WTC11 (cell line): ENCODE measurements around the gene ST8SIA6. TPM values are rescaled to one million over a fixed set of nuclear protein-coding genes. Genes with fewer than 3 reads are reported as not detected.
"Not testable (repeated sequence)": the region's sequence is repeated elsewhere in the genome, so short reads cannot be mapped to it uniquely, and the experiment has no call there.

Experiments
- ATAC-seq: fragments of 200-7000 bp; cut with Tn5 transposase; 2 replicates; pipeline ENCODE4 v1.10.0; 2021; ENCODE audit warnings: mild to moderate bottlenecking, moderate library complexity
- CTCF ChIA-PET: fragments of 300-600 bp; sonication (Branson Sonifier 250); formaldehyde crosslinking; loops from one replicate; lab custom pipeline; 2021; ENCODE audit warnings: antibody characterized with exemption; lab: Charles Lee
- POLR2A ChIA-PET: fragments of 350-600 bp; sonication (Branson Sonifier 250); formaldehyde crosslinking; loops from one replicate; lab custom pipeline; 2021; ENCODE audit warnings: antibody characterized with exemption; lab: Charles Lee
- DNase-seq: peaks from one replicate; pipeline ENCODE4 v3.0.0; 2021; ENCODE audit warnings: low spot score
- H3K27ac Mint-ChIP-seq: 2 replicates; pipeline ENCODE4 v1.8.0; 2021; ENCODE audit warnings: mixed read lengths
- H3K27me3 Mint-ChIP-seq: 2 replicates; pipeline ENCODE4 v1.8.0; 2021; ENCODE audit warnings: low read depth, mild to moderate bottlenecking, moderate library complexity, mixed read lengths
- H3K36me3 Mint-ChIP-seq: 2 replicates; pipeline ENCODE4 v1.8.0; 2021; ENCODE audit warnings: mixed read lengths
- H3K4me1 Mint-ChIP-seq: 2 replicates; pipeline ENCODE4 v1.8.0; 2022; ENCODE audit warnings: mixed read lengths
- H3K4me3 Mint-ChIP-seq: 2 replicates; pipeline ENCODE4 v1.8.0; 2021; ENCODE audit warnings: mild to moderate bottlenecking, moderate library complexity, mixed read lengths
- H3K9me3 Mint-ChIP-seq: 2 replicates; pipeline ENCODE4 v1.8.0; 2021; ENCODE audit warnings: mixed read lengths
- AR ChIP-seq: fragments of 250-450 bp; sonication (Bioruptor Pico); IDR thresholded peaks from 2 replicates; pipeline ENCODE4 v1.9.0; 2021; ENCODE audit warnings: mild to moderate bottlenecking
- CDX4 ChIP-seq: fragments of 250-450 bp; sonication (Bioruptor Pico); IDR thresholded peaks from 2 replicates; pipeline ENCODE4 v1.9.0; 2021; ENCODE audit warnings: moderate library complexity, mild to moderate bottlenecking, inconsistent platforms, borderline replicate concordance
- CREB1 ChIP-seq: sonication (generic); formaldehyde crosslinking; IDR thresholded peaks from 2 replicates; pipeline ENCODE4 v1.8.0; 2023; ENCODE audit warnings: mild to moderate bottlenecking, missing genetic modification reagents
- CREM ChIP-seq: sonication (generic); formaldehyde crosslinking; IDR thresholded peaks from 2 replicates; pipeline ENCODE4 v1.8.1; 2022; ENCODE audit warnings: mild to moderate bottlenecking, missing genetic modification reagents, moderate library complexity
- E2F4 ChIP-seq: sonication (generic); formaldehyde crosslinking; IDR thresholded peaks from 2 replicates; pipeline ENCODE4 v1.8.1; 2022; ENCODE audit warnings: low read depth, mild to moderate bottlenecking, moderate library complexity, missing genetic modification reagents, borderline replicate concordance
- ELF4 ChIP-seq: sonication (generic); formaldehyde crosslinking; IDR thresholded peaks from 2 replicates; pipeline ENCODE4 v1.8.1; 2022; ENCODE audit warnings: low read depth, mild to moderate bottlenecking, moderate library complexity, missing genetic modification reagents
- FOXK1 ChIP-seq: sonication (generic); formaldehyde crosslinking; IDR thresholded peaks from 2 replicates; pipeline ENCODE4 v1.8.0; 2022; ENCODE audit warnings: mild to moderate bottlenecking, moderate library complexity, missing genetic modification reagents
- GRHL2 ChIP-seq: fragments of 250-450 bp; sonication (Bioruptor Pico); IDR thresholded peaks from 2 replicates; pipeline ENCODE4 v1.8.0; 2022; ENCODE audit warnings: mild to moderate bottlenecking, moderate library complexity; ENCODE audit not compliant: insufficient replicate concordance, severe bottlenecking
- MYBL2 ChIP-seq: sonication (generic); formaldehyde crosslinking; IDR thresholded peaks from 2 replicates; pipeline ENCODE4 v1.8.1; 2023; ENCODE audit warnings: mild to moderate bottlenecking, moderate library complexity, missing genetic modification reagents
- NFE2L1 ChIP-seq: sonication (generic); formaldehyde crosslinking; IDR thresholded peaks from 2 replicates; pipeline ENCODE4 v1.8.1; 2023; ENCODE audit warnings: missing genetic modification reagents
- NR1H2 ChIP-seq: sonication (generic); formaldehyde crosslinking; IDR thresholded peaks from 2 replicates; pipeline ENCODE4 v1.9.0; 2021; ENCODE audit warnings: mild to moderate bottlenecking, moderate library complexity, missing genetic modification reagents
- NR3C1 ChIP-seq: sonication (generic); formaldehyde crosslinking; conservative IDR thresholded peaks from 2 replicates; pipeline ENCODE4 v1.8.1; 2023; ENCODE audit warnings: low read depth, mild to moderate bottlenecking, missing genetic modification reagents
- PREB ChIP-seq: sonication (generic); formaldehyde crosslinking; IDR thresholded peaks from 2 replicates; pipeline ENCODE4 v1.8.1; 2022; ENCODE audit warnings: mild to moderate bottlenecking, missing genetic modification reagents, moderate library complexity, borderline replicate concordance
- PRRX2 ChIP-seq: fragments of 250-450 bp; sonication (Bioruptor Pico); IDR thresholded peaks from 2 replicates; pipeline ENCODE4 v1.8.0; 2021; ENCODE audit warnings: mild to moderate bottlenecking
- TCF7 ChIP-seq: sonication (generic); formaldehyde crosslinking; IDR thresholded peaks from 2 replicates; pipeline ENCODE4 v1.8.0; 2022; ENCODE audit warnings: mild to moderate bottlenecking, low read depth, missing genetic modification reagents, moderate library complexity
- USF1 ChIP-seq: sonication (generic); formaldehyde crosslinking; IDR thresholded peaks from 2 replicates; pipeline ENCODE4 v1.8.0; 2022; ENCODE audit warnings: mild to moderate bottlenecking, missing genetic modification reagents
- ZNF138 ChIP-seq: sonication (generic); formaldehyde crosslinking; conservative IDR thresholded peaks from 2 replicates; pipeline ENCODE4 v1.8.1; 2022; ENCODE audit warnings: mild to moderate bottlenecking, moderate library complexity, missing genetic modification reagents
- ZNF232 ChIP-seq: sonication (generic); formaldehyde crosslinking; IDR thresholded peaks from 2 replicates; pipeline ENCODE4 v1.8.0; 2022; ENCODE audit warnings: mild to moderate bottlenecking, missing genetic modification reagents
- ZNF263 ChIP-seq: sonication (generic); formaldehyde crosslinking; IDR thresholded peaks from 2 replicates; pipeline ENCODE4 v1.8.1; 2022; ENCODE audit warnings: low read depth, mild to moderate bottlenecking, moderate library complexity, missing genetic modification reagents
- ZNF416 ChIP-seq: fragments of 250-450 bp; sonication (Bioruptor Pico); IDR thresholded peaks from 2 replicates; pipeline ENCODE4 v1.9.0; 2021; ENCODE audit warnings: mild to moderate bottlenecking, inconsistent platforms
- ZSCAN18 ChIP-seq: fragments of 250-450 bp; sonication (Bioruptor Pico); IDR thresholded peaks from 2 replicates; pipeline ENCODE4 v2.1.2; 2022; ENCODE audit warnings: mild to moderate bottlenecking, moderate library complexity
- total RNA-seq: library from RNA; stranded (reverse); gene quantifications from 3 replicates; pipeline ENCODE4 v1.2.3, GENCODE V29; 2021

The ST8SIA6 gene
- total RNA-seq, 1 experiment from 2014 or later: 3.5 TPM

GRCh38 chr10:17502814-17503213, 48.4 kb upstream of the ST8SIA6 start:
- CTCF ChIA-PET: no interaction called here
- no peak for TF ChIP-seq ZNF138 (CRISPR knock-in tag)
- no peak for TF ChIP-seq NFE2L1 (CRISPR knock-in tag)
- TF ChIP-seq, all 79 proteins: peak for 0

GRCh38 chr10:17499014-17499413, 44.6 kb upstream of the ST8SIA6 start:
- CTCF ChIA-PET, POLR2A ChIA-PET: not testable (repeated sequence)

More at GRCh38 chr10:17502814-17503213, 48.4 kb upstream of the ST8SIA6 start:
- Mint-ChIP-seq H3K36me3 (no peaks in the 10 kb centered on the region), H3K4me3 (no peak overlapping the region), H3K4me1 (no peaks in the 10 kb centered on the region), H3K27ac (no peak overlapping the region), H3K9me3 (peaks cover 10% of the 10 kb centered on the region), H3K27me3 (no peaks in the 10 kb centered on the region; the same call in 1 of the 2 replicates)
- POLR2A ChIA-PET: no interaction called here
- no peak for ATAC-seq
- DNase-seq: no peak

GRCh38 chr10:17497446-17498030, 43.1 kb upstream of the ST8SIA6 start:
- DNase-seq (no peak), ATAC-seq (no peak)
- H3K4me3 Mint-ChIP-seq: no peak overlapping the region
- H3K4me1 Mint-ChIP-seq: no peaks in the 10 kb centered on the region
- no peak overlapping the region for H3K27ac Mint-ChIP-seq
- H3K36me3 Mint-ChIP-seq: no peaks in the 10 kb centered on the region
- TF ChIP-seq NR3C1 (CRISPR knock-in tag) (no peak), FOXK1 (no peak), AR (CRISPR knock-in tag) (no peak), USF1 (CRISPR knock-in tag) (no peak), PRRX2 (no peak), NFE2L1 (CRISPR knock-in tag) (no peak), MYBL2 (CRISPR knock-in tag) (no peak), CREB1 (CRISPR knock-in tag) (no peak), CDX4 (CRISPR knock-in tag) (no peak), ZNF263 (CRISPR knock-in tag) (no peak), ZSCAN18 (CRISPR knock-in tag) (no peak), NR1H2 (CRISPR knock-in tag) (no peak), ZNF232 (CRISPR knock-in tag) (no peak), ZNF416 (no peak), PREB (CRISPR knock-in tag) (no peak), GRHL2 (CRISPR knock-in tag) (no peak), TCF7 (CRISPR knock-in tag) (no peak), ELF4 (CRISPR knock-in tag) (no peak), CREM (CRISPR knock-in tag) (no peak), E2F4 (CRISPR knock-in tag) (no peak)
- CTCF ChIA-PET: interaction anchor here (0.6 to 1.4 kb wide), 2 partner anchors 88 to 121 kb away, joined by 3 to 4 read pairs; no protein-coding TSS in a partner anchor
- H3K27me3 Mint-ChIP-seq: no peaks in the 10 kb centered on the region; the same call in 1 of the 2 replicates
- peaks cover 7% of the 10 kb centered on the region; the same call in 1 of the 2 replicates for H3K9me3 Mint-ChIP-seq
- POLR2A ChIA-PET: no interaction called here

More at GRCh38 chr10:17499014-17499413, 44.6 kb upstream of the ST8SIA6 start:
- not testable (repeated sequence) for H3K4me1 Mint-ChIP-seq, ATAC-seq, DNase-seq, H3K27ac Mint-ChIP-seq, H3K9me3 Mint-ChIP-seq, H3K4me3 Mint-ChIP-seq, H3K27me3 Mint-ChIP-seq, H3K36me3 Mint-ChIP-seq
